Smooth muscle cell (in vitro differentiated cells): ENCODE results near the gene S100B. TPM values are rescaled to one million over a fixed set of nuclear protein-coding genes. Genes with fewer than 3 reads are reported as not detected.

Source experiments
- DNase-seq: peaks from one replicate; lab custom pipeline; 2025; ENCODE audit not compliant: unreplicated experiment; lab: John Stamatoyannopoulos, UW
- H2AFZ ChIP-seq: fragments of 200-600 bp; sonication (generic); 2 replicates; pipeline ENCODE4 v1.6.0; 2016; ENCODE audit warnings: antibody characterized with exemption, low read depth, mild to moderate bottlenecking
- H3F3A ChIP-seq: fragments of 200-600 bp; sonication (generic); 2 replicates; pipeline ENCODE4 v1.6.0; 2017; ENCODE audit warnings: antibody characterized with exemption, low read depth
- H3K27ac ChIP-seq: fragments of 200-600 bp; sonication (generic); 2 replicates; pipeline ENCODE4 v1.5.1; 2016; ENCODE audit warnings: low read depth, mild to moderate bottlenecking
- H3K27me3 ChIP-seq: fragments of 200-600 bp; sonication (generic); 2 replicates; pipeline ENCODE4 v1.6.1; 2016; ENCODE audit warnings: low read depth, mild to moderate bottlenecking
- H3K36me3 ChIP-seq: fragments of 200-600 bp; sonication (generic); 2 replicates; pipeline ENCODE4 v1.5.1; 2016; ENCODE audit warnings: low read depth
- H3K4me1 ChIP-seq: fragments of 200-600 bp; sonication (generic); 2 replicates; pipeline ENCODE4 v1.5.1; 2016; ENCODE audit warnings: low read depth
- H3K4me2 ChIP-seq: fragments of 200-600 bp; sonication (generic); 2 replicates; pipeline ENCODE4 v1.6.0; 2016; ENCODE audit warnings: mild to moderate bottlenecking
- H3K4me3 ChIP-seq: fragments of 200-600 bp; sonication (generic); 2 replicates; pipeline ENCODE4 v1.5.1; 2016; ENCODE audit warnings: mild to moderate bottlenecking
- H3K79me2 ChIP-seq: fragments of 200-600 bp; sonication (generic); 2 replicates; pipeline ENCODE4 v1.6.0; 2016; ENCODE audit warnings: low read depth, mild to moderate bottlenecking
- H3K9ac ChIP-seq: fragments of 200-600 bp; sonication (generic); 2 replicates; pipeline ENCODE4 v1.6.0; 2016; ENCODE audit warnings: low read depth
- H3K9me3 ChIP-seq: fragments of 200-600 bp; sonication (generic); replicated peaks from 2 replicates; pipeline ENCODE4 v1.5.1; 2016; ENCODE audit warnings: low read depth
- H4K20me1 ChIP-seq: fragments of 200-600 bp; sonication (generic); 2 replicates; pipeline ENCODE4 v1.6.0; 2016; ENCODE audit warnings: low read depth
- WGBS: methylation state at CpG from one replicate; pipeline ENCODE4 v1.1.7; 2016; ENCODE audit warnings: low lambda C conversion rate; 5-methylcytosine and 5-hydroxymethylcytosine counted together
- polyA plus RNA-seq: library from polyadenylated mRNA; unstranded; fragments of >200 nt; fragmentation: Nextera tagmentation; extraction: Ambion mirVana; gene quantifications from 2 replicates; pipeline ENCODE4 v1.2.1, GENCODE V29; 2016
- total RNA-seq: library from RNA; depleted of rRNA; stranded (reverse); fragments of >200 nt; gene quantifications from 2 replicates; pipeline ENCODE4 v1.2.3, GENCODE V29; 2014
- TF ChIP-seq, protein P1 (sequence below): fragments of 200-600 bp; sonication (generic); IDR thresholded peaks from 2 replicates; pipeline ENCODE4 v1.5.1; 2017; ENCODE audit warnings: borderline replicate concordance, mild to moderate bottlenecking, antibody characterized with exemption; ENCODE audit not compliant: insufficient read depth, poor library complexity, severe bottlenecking

S100B gene
- total RNA-seq: not detected in 2 replicates
- not detected in 2 replicates for polyA plus RNA-seq

DNA sequence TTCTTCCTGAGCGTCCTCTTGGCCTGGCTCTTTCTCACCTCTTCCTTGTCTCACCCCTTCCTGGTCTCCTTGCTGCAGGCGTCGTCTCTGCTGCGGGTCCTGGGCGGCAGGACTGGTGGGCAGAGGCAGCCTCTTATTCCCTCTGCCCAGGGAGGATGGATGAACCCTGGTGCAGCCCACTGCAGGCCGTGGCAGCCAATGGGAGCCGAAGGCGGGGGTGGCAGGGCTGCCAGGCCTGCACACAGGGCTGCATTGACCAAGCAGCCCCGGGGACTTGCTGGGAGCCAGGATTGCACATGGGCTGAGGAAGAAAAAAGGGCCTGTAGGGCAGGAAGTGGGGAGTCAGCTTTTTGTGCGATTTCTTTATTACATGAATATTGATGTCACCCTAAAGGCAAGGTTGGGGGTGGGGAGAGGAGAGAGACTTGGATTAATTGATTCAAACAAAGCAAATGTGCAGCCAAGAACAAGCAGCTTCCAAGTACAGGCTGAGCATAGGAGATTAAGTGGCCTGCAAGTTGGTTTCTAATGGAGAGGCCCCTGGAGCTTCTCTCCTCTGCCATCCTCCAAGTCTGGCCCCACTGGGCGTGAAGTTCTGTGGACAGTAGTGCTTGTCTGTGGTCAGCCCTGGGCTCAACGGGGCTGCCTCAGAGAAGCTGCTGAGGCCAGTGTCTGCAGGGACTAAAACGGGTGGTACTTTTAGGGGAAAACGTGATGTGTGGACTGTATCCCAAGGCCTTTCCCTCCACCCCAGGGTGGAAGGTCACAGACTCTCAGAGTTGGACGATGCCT is at the start of gene S100B:
TSS of gene S100B (minus strand) at position 108 of the 792 bp plus-strand sequence. CDS start 2,667 bp downstream, outside the sequence.
- no peaks in the 10 kb centered on the region for H3K36me3 ChIP-seq
- H3K4me1 ChIP-seq: peaks cover 13% of the 10 kb centered on the region
- H3K27ac ChIP-seq: no peak within 1 kb of the TSS
- no peaks in the 10 kb centered on the region for H3K79me2 ChIP-seq
- H3K4me2 ChIP-seq: no peak within 1 kb of the TSS
- H3K9me3 ChIP-seq: no peaks in the 10 kb centered on the region
- 84% methylated on average over 15 of the region's 15 CpGs for WGBS
- no peak within 1 kb of the TSS for H3K9ac ChIP-seq
- no peaks in the 10 kb centered on the region for H4K20me1 ChIP-seq
- no peaks in the 10 kb centered on the region for H3K27me3 ChIP-seq
- H3F3A ChIP-seq: no peaks in the 10 kb centered on the region
- DNase-seq: no peak
- TF ChIP-seq, protein P1, sequence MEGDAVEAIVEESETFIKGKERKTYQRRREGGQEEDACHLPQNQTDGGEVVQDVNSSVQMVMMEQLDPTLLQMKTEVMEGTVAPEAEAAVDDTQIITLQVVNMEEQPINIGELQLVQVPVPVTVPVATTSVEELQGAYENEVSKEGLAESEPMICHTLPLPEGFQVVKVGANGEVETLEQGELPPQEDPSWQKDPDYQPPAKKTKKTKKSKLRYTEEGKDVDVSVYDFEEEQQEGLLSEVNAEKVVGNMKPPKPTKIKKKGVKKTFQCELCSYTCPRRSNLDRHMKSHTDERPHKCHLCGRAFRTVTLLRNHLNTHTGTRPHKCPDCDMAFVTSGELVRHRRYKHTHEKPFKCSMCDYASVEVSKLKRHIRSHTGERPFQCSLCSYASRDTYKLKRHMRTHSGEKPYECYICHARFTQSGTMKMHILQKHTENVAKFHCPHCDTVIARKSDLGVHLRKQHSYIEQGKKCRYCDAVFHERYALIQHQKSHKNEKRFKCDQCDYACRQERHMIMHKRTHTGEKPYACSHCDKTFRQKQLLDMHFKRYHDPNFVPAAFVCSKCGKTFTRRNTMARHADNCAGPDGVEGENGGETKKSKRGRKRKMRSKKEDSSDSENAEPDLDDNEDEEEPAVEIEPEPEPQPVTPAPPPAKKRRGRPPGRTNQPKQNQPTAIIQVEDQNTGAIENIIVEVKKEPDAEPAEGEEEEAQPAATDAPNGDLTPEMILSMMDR: no peak
- no peak within 1 kb of the TSS for H3K4me3 ChIP-seq
- peak within 1 kb of the TSS; percentile 33 for H2AFZ ChIP-seq

DNA sequence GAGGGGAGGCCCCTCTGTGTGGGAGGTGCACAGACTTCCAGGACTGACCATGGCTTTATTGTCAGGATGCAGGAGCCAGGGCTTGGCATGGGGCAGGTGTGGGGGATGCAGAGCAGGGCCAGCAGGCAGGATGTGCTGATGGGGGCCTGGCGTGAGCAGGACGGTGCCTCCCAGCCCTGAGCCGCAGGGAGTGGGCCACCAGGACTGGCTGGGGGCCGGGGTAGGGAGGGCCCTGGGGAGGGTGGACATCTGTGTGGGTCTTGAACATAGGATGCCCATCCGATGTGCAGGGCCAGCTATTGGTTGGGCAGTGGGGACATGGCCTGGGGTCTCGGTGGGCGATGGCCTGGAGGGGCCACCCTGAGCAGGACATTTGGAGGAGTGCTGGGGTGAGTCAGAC is 46.2 kb upstream of the S100B start:
- H3K4me2 ChIP-seq: no peak overlapping the region
- peaks cover 34% of the 10 kb centered on the region for H3K79me2 ChIP-seq

GRCh38 chr21:46650476-46651098 is 45.7 kb upstream of the S100B start:
- 93% methylated on average over 14 of the region's 14 CpGs for WGBS
- Histone ChIP-seq H3K79me2 (peaks cover 34% of the 10 kb centered on the region), H3K9me3 (peaks cover 13% of the 10 kb centered on the region), H2AFZ (no peak overlapping the region), H3K4me2 (no peak overlapping the region), H3K27ac (no peak overlapping the region), H3F3A (no peaks in the 10 kb centered on the region), H4K20me1 (peaks cover 47% of the 10 kb centered on the region), H3K36me3 (peaks cover 52% of the 10 kb centered on the region), H3K9ac (no peak overlapping the region), H3K4me1 (no peaks in the 10 kb centered on the region), H3K4me3 (no peak overlapping the region), H3K27me3 (no peaks in the 10 kb centered on the region)
- DNase-seq: no peak
- TF ChIP-seq, protein P1: no peak

More for the DNA sequence above, 46.2 kb upstream of the S100B start:
- DNase-seq: no peak
- no peaks in the 10 kb centered on the region for H3F3A ChIP-seq
- no peaks in the 10 kb centered on the region for H3K4me1 ChIP-seq
- H3K36me3 ChIP-seq: peaks cover 52% of the 10 kb centered on the region
- peaks cover 42% of the 10 kb centered on the region for H4K20me1 ChIP-seq
- TF ChIP-seq, protein P1: no peak
- no peak overlapping the region for H2AFZ ChIP-seq
- H3K27me3 ChIP-seq: no peaks in the 10 kb centered on the region
- H3K9ac ChIP-seq: no peak overlapping the region
- no peak overlapping the region for H3K27ac ChIP-seq
- WGBS: 98% methylated on average over 5 of the region's 7 CpGs
- peaks cover 17% of the 10 kb centered on the region for H3K9me3 ChIP-seq
- H3K4me3 ChIP-seq: no peak overlapping the region
